GM19468 (cell line): ENCODE results near the gene SPEM1.
A peak's percentile ranks its signal among the peaks of the same experiment; 100 is the strongest.

ENCODE experiments used
- ATAC-seq: cut with Tn5 transposase; IDR thresholded peaks from one replicate; pipeline ENCODE4 v1.9.1; 2021; ENCODE audit warnings: mild to moderate bottlenecking, moderate library complexity, moderate number of reproducible peaks; ENCODE audit not compliant: unreplicated experiment; ENCODE audit errors: extremely low read depth

The SPEM1 gene

GRCh38 chr17:7396147-7396546 is 24.0 kb upstream of the SPEM1 start:
- ATAC-seq: no peak

GRCh38 chr17:7398612-7399011 is 21.5 kb upstream of the SPEM1 start:
- ATAC-seq: no peak

- ATAC-seq: no peak
Measured at GRCh38 chr17:7403043-7403726, 16.9 kb upstream of the SPEM1 start.

- ATAC-seq: no peak
Measured at GRCh38 chr17:7403727-7403976, 16.5 kb upstream of the SPEM1 start.

GRCh38 chr17:7403977-7404736 is 16.0 kb upstream of the SPEM1 start, which contains the start of gene TMEM256:
Gene TMEM256 (minus strand): TSS chr17:7404097. CDS start chr17:7404084, 13 bp downstream.
- ATAC-seq: peak; percentile 81

GRCh38 chr17:7404737-7405349 is 15.3 kb upstream of the SPEM1 start:
- ATAC-seq: no peak

GRCh38 chr17:7405350-7406234 is 14.5 kb upstream of the SPEM1 start:
- no peak for ATAC-seq

- no peak for ATAC-seq
Measured at GRCh38 chr17:7406235-7406825, 13.8 kb upstream of the SPEM1 start.

GRCh38 chr17:7407082-7407481 is 13.0 kb upstream of the SPEM1 start:
- ATAC-seq: no peak

- ATAC-seq: no peak
Measured at GRCh38 chr17:7407485-7408251, 12.5 kb upstream of the SPEM1 start, which contains the start of gene NLGN2. Gene NLGN2 (plus strand): TSS chr17:7407845. CDS start chr17:7408256, 411 bp downstream.

- no peak for ATAC-seq
Measured at GRCh38 chr17:7408252-7408727, 11.8 kb upstream of the SPEM1 start.

- no peak for ATAC-seq
Measured at GRCh38 chr17:7408863-7409262, 11.3 kb upstream of the SPEM1 start.

GRCh38 chr17:7409716-7410115 is 10.4 kb upstream of the SPEM1 start:
- ATAC-seq: no peak

GRCh38 chr17:7410634-7411426 is 9.3 kb upstream of the SPEM1 start:
- no peak for ATAC-seq

- ATAC-seq: no peak
Measured at GRCh38 chr17:7411427-7411750, 8.7 kb upstream of the SPEM1 start.

GRCh38 chr17:7413346-7413985 is 6.7 kb upstream of the SPEM1 start:
- ATAC-seq: no peak

- ATAC-seq: no peak
Measured at GRCh38 chr17:7414837-7415236, 5.3 kb upstream of the SPEM1 start.

GRCh38 chr17:7415784-7416183 is 4.3 kb upstream of the SPEM1 start:
- no peak for ATAC-seq
